GM19395 (cell line): Measurements from ENCODE around the gene FKBP5.
"Not testable (repeated sequence)": the region's sequence is repeated elsewhere in the genome, so short reads cannot be mapped to it uniquely, and the experiment has no call there.

Experiments
- ATAC-seq: cut with Tn5 transposase; IDR thresholded peaks from one replicate; pipeline ENCODE4 v1.9.1; 2021; ENCODE audit warnings: mild to moderate bottlenecking, moderate library complexity; ENCODE audit not compliant: unreplicated experiment

FKBP5 gene

DNA sequence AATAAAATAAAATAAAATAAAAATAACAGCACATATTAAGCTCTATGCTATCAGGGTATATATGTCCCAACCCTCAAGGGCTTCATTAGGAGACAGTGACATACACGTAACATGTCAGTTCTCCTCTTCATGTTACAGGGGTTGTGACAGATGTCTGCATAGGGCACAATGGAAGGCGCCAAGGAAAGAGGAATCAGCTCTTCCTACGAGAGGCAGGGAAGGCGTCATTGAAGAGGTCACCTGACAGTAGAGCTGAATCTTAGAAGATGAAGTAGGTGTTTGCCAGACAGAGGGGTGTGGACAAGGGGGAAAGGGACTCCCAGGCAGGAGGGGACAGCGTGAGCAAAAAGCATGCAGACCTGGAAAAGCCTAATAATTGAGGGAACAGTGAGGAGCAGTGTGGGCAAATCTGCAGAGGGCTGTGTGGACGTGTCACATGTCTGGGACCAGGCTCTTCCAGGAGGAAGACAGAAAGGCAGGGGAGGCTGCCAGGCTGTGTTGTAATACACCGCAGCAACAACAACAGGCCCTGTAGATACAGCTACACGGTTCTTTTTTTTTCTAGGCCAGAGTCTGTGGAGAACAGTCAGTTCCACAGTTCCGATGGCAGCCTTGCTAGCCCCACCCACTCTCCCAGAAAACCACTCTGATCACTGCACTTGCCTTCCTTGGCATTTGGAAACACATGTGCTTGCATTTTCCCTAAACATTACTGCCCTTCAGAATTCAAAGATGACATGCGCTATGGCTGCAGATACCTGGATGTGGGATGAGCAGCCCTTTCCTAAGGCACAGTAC is 2.5 kb upstream of the FKBP5 start:
- ATAC-seq, result no peak

DNA sequence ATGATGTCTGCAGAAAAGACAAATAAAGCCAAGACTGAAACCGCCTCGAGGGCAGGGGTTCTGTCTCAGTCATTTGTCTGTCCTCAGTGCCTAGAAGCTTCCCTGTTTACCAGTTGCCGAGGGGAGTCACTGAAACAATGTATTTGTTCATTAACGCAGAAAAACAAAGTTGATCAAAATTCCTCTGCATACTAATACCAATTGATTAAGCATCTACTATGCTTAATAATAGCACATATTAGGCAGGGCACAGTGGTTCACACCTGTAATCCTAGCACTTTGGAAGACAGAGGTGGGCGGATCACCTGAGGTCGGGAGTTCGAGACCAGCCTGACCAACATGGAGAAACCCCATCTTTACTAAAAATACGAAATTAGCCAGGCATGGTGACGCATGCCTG is 1.8 kb upstream of the FKBP5 start:
- no peak for ATAC-seq

DNA sequence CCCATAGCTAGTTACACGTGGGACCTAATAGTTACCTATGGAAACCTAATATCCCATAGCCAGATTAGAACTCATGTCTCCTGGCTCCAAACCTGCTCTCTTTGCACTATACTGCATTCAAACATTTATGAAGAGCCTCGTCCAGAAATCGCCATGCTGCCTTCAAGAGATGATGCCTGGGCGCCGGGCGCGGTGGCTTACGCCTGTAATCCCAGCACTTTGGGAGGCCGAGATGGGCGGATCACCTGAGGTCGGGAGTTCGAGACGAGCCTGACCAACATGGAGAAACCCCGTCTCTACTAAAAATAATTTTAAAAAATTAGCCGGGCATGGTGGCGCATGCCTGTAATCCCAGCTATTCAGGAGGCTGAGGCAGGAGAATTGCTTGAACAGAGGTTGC is 1.3 kb upstream of the FKBP5 start:
- not testable (repeated sequence) for ATAC-seq

DNA sequence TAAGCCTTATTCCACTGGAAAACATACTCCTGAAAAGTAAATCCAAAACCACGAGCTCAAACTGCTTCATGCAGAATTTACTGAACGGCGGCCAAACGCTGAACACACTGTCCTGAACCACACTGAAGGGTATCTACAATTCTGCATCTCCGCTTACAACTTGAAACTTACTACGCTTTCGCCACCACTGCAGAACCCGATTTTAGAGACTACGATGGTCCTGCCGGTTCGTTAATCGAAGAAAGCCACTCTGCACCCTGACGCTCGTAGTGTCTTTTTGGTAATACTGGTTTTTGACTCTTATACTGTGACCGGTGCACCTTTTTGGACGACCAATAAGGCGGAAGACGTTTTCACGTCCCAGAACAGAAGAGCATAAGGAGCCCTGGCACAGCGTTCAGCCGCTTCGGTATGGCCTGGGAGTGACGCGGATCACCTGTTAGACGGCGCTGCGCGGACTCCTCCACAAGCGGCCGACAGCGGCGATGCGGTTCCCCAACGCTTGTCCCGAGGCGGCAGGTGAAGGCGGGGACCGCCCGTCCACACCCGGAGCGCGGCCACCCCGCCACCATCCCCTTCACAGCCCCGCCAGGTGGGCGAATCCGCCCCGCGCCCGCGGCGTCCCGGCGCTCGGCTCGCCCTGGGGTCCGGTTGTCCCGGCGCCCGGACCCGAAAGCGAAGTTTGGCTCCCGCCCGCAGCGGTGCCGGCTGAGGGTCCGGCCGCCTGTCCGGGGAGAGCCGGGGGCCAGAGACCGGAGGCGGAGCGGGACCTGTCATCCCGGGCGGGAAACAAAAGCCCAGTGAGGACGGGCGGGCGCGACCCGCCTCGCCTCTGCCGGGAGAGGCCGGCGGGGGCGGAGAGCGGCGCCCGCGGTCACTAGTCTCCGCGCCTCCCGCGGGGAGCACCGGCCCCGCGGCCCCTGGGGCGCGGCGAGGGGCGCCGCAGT is 784 bp downstream of the FKBP5 start:
- peak; percentile 56 for ATAC-seq

DNA sequence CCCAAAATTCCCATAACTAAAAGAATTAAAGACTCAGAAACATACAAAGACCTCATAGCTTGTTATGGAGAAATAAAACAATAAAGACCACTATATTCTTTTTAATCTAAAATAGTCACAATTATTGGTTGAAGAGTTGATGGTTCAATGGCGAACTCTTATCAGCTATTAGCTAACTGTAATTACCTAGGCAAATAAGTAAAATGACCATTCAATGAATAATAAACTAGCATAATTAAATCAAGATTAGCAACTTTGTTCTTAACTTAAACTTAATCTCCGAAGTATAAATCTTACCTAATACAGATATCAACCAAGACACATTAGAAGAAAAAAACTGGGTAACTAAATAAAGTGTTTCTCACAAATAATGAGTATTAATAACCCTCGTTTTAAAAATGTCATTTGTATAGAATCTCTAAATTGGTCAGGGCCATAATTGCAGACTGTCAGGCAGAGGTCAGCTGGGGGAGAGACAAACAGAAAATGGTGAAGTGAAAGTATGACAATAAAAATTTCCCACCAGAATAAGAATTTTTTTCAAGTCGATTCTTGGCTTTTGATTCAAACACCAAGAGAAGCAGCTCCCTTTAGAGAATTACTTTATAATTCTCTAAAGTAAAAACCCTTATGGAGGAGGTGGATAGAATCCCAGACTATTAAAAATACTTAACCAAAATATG is 1.7 kb downstream of the FKBP5 start:
- no peak for ATAC-seq

DNA sequence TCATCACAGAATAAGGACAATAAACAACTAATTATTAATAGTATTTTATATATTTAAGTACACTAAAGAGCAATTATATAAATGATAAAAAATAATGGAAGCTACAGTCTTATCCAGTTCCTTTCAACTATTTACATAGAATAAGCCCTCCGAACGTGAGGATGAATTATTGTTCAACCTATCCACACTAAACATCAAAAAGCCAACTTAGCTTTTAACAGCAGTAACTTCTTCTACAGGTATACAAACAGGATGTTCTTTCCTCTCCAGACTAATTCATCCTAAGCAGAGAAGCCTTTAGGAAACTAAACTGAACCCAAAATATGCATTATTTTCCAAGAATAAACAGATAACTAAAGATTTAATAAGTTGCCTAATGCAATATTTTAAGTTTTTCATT is 2.3 kb downstream of the FKBP5 start:
- ATAC-seq, result no peak

DNA sequence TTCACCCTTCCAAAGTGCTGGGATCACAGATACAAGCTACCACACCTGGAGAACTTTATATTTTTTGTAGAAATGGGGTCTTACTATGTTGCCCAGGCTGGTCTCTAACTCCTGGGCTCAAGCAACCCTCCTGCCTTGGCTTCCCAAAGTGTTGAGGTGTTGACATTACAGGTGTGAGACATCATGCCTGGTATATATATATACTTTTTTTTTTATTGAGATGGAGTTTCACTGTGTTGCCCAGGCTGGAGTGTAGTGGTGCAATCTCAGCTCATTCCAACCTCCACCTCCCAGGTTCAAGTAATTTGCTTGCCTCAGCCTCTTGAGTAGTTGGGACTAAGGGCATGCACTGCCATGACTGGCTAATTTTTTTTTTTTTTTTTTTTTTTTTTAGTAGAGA is 5.4 kb downstream of the FKBP5 start:
- ATAC-seq, result no peak

DNA sequence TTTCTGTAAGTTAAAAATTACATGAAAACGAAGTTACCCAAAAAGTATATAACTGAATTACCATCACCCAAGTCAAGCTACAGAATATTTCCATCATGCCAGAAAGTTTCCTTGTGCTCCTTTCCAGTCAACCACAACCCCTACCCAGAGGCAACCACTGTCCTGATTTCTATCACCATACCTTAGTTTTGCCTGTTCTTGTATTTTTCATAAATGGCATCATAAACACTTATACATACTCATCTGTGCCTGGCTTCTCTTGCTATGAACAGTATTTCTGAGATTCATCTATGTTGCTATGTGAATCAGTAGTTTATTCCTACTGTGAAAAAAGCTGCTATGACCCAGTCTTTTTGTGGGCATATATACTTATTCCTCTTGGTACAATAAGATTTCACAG is 7.4 kb downstream of the FKBP5 start:
- no peak for ATAC-seq

DNA sequence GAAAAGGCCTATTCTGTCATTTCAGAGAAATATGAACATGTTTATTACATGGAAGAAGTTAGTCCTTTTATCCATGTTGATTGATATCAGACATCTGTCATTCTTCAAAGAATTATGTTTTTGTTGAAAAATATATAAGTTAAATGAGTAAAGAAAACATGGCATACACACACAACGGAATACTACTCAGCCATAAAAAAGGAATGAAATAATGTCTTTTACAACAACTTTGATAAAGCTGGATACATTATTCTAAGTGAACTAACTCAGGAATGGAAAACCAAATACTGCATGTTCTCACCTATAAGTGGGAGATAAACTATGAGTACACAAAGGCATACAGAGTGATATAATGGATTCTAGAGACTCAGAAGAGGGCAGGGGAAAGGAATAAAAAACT is 9.3 kb downstream of the FKBP5 start:
- no peak for ATAC-seq

DNA sequence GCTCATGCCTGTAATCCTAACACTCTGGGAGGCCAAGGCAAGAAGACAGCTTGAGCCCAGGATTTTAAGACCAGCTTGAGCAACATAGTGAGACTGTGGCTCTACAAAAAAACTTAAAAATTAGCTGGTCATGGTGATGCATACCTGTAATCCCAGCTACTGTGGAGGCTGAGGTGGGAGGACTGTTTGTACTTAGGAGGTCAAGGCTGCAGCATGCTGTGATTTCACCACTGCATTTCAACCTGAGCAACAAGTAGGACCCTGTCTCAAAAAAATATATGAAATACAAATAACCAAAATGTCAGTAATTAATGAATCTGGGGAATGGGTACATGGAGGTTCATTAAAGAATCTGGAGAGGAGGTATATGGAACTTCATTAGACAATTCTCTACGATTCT is 9.9 kb downstream of the FKBP5 start:
- no peak for ATAC-seq

DNA sequence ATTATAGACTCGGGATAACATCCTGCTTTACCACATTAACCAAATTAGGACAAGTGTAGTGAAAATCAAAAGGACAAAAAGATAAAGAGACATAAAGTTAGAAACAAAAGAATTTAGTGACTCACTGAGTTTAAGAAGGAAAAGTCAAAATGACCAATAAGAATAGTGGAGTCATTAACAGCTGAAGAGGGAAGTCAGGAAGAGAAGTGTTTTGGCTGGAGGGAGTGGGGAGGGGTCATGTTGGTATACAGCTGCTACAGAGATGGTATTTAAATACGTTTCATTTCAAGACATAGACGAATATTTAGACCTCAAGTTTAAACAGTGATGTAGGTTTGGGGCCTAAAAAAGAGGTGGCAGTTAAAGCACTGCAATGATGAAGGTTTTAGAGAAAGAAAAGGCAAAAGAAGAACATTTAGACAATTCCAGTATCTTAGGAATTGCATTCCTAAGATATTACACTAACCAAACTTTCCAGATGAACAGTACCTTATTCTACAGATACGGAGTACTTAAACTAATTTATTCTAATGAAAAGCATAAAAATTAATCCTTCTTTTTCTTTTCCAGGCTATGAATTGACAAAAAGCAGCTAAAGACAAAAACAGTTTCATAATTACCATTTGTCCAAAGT is 10.6 kb downstream of the FKBP5 start:
- ATAC-seq, result no peak

DNA sequence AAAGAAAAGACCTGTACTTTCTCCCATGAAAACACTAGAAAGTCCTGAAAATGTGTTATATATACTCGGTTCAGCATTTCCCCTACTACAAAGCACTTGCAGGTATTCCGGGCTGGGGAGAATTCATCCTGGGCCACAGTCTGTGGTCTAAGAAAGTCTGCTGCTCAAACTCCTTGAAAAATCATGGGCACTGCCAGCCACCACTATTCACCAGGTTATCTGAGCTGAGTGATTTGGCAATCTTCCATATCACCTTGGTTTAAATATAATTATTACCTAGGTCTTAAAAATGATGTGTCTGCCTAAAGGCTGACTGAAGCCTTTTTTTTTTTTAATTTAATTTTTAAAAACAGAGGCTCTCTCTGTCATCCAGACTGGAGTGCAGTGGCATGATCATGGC is 11.3 kb downstream of the FKBP5 start:
- ATAC-seq, result no peak

DNA sequence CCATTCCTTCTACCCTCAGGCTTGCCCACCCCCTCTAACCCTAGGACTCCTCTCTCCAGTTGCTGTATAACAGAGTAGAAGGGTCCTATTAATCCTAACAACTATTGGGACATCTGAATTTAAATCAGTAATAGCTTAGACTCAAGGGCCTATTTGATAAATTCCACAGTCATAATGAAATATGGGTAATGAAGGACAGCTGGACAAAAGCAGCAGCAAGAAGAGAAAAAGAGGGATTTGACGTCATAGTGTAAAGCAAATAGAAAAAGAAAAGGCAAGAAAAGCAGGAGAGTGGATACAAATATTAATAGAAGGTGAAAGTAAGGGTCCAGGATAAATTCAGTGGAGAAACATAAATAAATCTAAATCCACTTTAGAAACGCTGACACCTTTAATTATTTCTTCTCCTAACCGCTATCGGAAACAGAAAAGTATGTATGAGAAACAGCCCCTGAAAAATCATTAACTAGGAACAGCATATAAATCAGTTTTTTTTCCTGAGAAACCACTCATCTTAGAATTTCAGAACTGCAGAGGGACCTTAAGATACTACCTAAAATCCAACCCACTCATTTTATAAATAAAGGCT is 12.8 kb downstream of the FKBP5 start:
- no peak for ATAC-seq

DNA sequence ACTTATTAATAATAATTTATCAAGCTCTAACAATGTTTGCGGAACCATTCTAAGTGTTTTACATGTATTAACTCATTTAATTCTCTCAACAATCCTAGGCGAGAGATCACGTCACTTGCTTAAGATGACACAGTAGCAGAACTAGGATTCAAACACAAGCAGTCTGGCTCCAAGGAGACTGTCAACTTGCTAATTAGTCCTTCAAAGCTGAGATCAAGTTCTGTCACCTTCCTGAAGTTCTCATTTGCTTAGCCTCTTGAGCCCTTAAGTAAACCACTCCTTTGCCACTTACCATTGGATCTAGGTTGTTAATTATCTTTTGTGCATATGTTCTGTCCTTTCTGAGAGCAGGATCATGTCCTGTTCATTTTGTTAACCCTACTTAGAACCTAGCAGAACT is 14.1 kb downstream of the FKBP5 start:
- no peak for ATAC-seq

DNA sequence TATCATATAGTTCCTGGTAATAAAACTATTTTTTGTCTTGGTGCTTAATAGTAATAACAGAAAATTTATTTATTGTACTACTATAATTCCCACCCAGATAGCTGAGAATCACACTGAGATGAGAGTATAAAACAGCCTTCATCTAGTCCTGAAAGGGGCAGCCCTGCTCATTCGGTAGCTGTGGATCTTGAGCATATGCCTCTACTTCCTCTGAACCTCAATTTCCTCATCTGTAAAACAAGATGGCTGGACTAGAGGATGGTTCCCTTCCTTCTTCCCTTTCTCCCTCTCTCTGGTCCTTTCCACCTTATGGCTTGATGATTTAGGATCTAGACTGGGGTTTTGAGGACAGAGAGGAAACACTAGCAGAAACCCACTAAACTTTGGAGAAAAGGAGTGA is 15.0 kb downstream of the FKBP5 start:
- ATAC-seq, result no peak

DNA sequence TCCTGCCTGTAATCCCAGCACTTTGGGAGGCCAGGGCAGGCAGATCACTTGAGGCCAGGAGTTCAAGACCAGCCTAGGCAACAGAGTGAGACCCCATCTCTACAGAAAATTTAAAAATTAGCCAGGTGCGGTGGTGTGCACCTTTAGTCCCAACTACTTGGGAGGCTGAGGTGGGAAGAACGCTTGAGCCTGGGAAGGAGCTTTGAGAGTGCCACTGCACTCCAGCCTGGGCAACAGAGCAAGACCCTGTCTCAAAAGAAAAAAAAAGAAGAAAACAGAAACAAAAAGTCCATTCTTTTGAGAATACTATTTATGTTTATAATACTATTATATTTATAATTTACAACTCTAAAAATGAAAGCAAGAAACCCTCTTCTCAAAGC is 15.4 kb downstream of the FKBP5 start:
- not testable (repeated sequence) for ATAC-seq

DNA sequence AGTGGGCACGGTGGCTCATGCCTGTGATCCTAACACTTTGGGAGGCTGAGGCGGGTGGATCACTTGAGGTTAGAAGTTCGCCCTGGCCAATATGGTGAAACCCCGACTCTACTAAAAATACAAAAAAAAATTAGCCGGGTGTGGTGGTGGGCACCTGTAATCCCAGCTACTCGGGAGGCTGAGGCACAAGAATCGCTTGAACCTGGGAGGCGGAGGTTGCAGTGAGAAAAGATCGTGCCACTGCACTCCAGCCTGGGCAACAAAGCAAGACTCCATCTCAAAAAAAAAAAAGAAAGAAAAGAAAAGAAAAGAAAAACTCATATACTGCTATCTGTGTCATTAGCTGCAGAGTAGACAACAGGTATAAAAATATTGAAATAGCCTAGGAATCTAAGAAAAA is 18.3 kb downstream of the FKBP5 start:
- ATAC-seq, result not testable (repeated sequence)

DNA sequence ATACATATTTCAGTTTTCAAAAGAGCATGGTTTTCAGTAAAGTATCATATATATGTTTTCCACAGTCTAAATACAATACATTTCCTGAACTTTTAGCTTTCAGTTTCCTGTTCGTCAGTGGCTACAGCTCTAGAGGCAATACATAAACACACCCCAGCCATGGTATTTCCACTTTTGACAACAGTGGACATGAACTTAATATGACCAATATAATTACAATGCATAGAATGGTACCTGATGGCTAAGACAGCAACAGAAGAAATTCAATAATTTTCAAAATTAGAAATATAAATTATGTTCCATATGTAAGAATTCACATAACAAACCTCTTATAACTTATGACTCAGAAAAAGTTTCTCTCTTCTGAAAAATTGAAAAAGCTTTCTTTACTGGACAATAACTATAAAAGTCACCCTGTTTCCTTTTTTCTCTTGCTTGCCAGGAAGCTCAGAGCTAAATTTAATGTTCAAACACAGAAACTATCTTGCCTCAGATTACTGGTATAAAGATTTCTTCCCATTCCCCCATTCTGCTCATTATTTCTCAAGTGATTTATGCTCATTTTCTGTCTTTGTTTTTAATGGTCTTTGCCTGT is 19.2 kb downstream of the FKBP5 start:
- ATAC-seq, result no peak

DNA sequence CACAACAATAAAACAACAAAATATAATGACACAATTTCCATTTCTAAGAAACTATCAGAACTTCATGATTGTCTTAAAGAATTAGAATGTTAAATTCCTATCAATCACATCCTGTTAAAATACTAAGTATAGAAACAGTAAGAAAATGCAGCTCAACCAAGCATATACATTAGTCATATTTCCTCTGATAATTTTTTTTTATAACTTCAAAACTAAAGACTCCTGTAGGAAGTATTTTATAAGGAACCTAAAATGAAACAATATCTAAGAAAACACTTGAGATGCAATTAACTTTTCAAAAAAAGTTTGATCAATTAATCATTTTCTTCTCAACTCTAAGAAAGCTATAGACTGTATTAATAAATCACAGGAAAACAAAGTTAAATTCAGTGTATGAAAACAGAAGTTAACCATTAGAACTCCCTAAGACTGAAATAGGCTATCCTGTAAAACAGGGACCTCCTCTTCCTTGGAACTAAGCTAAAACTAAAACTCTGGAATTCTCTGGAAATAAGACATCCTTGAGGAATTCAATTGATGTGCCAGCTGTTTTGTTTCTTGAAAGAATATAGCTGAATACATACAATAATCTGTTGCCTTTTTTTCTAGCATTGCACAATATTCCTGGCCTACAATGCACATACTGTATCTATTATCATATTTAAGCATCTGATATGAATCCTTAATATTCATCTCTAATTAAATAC is 19.8 kb downstream of the FKBP5 start:
- ATAC-seq, result no peak

DNA sequence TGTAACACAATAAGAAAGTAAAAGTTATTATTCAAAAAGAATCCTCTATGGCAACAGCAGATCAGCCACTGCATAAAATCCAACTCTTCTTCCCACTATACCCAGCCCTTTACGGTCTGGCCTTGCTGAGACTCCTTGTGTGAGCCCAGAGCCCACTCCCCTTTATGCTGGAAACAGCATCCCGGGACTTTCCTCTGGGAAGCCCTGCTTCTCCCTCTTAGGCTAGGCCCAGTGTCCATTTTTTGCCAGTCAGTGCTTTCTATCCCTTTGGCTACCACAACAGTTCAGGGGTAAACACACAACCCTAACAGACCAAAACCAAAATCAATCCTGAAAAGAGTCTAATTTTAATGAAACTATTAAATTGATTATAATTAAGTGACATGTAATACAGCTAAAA is 20.6 kb downstream of the FKBP5 start:
- no peak for ATAC-seq
